HEK293 (cell line): Measurements from ENCODE around the gene PHPT1.

Experiments used
- KLF10 ChIP-seq: fragments of 450-650 bp; IDR thresholded peaks from 2 replicates; pipeline ENCODE4 v1.5.1; 2018; ENCODE audit warnings: missing biosample characterization, mild to moderate bottlenecking, missing genetic modification characterization
- MYNN ChIP-seq: fragments of 450-650 bp; formaldehyde crosslinking; IDR thresholded peaks from 2 replicates; pipeline ENCODE4 v1.5.1; 2016; ENCODE audit warnings: missing biosample characterization, missing genetic modification characterization, borderline replicate concordance
- MZF1 ChIP-seq: fragments of 450-650 bp; formaldehyde crosslinking; IDR thresholded peaks from 2 replicates; pipeline ENCODE4 v1.5.1; 2017; ENCODE audit warnings: missing biosample characterization, missing genetic modification characterization, borderline replicate concordance
- SALL2 ChIP-seq: fragments of 450-650 bp; formaldehyde crosslinking; IDR thresholded peaks from 2 replicates; pipeline ENCODE4 v1.5.0; 2017; ENCODE audit warnings: missing biosample characterization, mild to moderate bottlenecking, missing genetic modification characterization, borderline replicate concordance
- SP3 ChIP-seq: fragments of 450-650 bp; formaldehyde crosslinking; IDR thresholded peaks from 2 replicates; pipeline ENCODE4 v1.5.1; 2016; ENCODE audit warnings: missing biosample characterization, missing genetic modification characterization
- SP7 ChIP-seq: fragments of 450-650 bp; formaldehyde crosslinking; IDR thresholded peaks from 2 replicates; pipeline ENCODE4 v1.5.1; 2016; ENCODE audit warnings: missing biosample characterization, missing genetic modification characterization
- TRIM28 ChIP-seq: IDR thresholded peaks from 2 replicates; pipeline ENCODE4 v1.6.1; 2011; ENCODE audit warnings: low read length, control low read depth, borderline replicate concordance
- ZBTB48 ChIP-seq: fragments of 450-650 bp; formaldehyde crosslinking; IDR thresholded peaks from 2 replicates; pipeline ENCODE4 v1.5.1; 2016; ENCODE audit warnings: missing biosample characterization, missing genetic modification characterization
- ZEB2 ChIP-seq: fragments of 450-650 bp; formaldehyde crosslinking; IDR thresholded peaks from 2 replicates; pipeline ENCODE4 v1.5.1; 2016; ENCODE audit warnings: missing biosample characterization, missing genetic modification characterization
- ZFP69B ChIP-seq: fragments of 450-650 bp; formaldehyde crosslinking; IDR thresholded peaks from 2 replicates; pipeline ENCODE4 v1.5.1; 2016; ENCODE audit warnings: missing biosample characterization, missing genetic modification characterization
- ZIC2 ChIP-seq: fragments of 450-650 bp; formaldehyde crosslinking; IDR thresholded peaks from 2 replicates; pipeline ENCODE4 v1.5.1; 2016; ENCODE audit warnings: missing biosample characterization, missing genetic modification characterization
- ZNF140 ChIP-seq: fragments of 450-650 bp; formaldehyde crosslinking; IDR thresholded peaks from 2 replicates; pipeline ENCODE4 v1.5.1; 2016; ENCODE audit warnings: missing biosample characterization, missing genetic modification characterization
- ZNF2 ChIP-seq: fragments of 450-650 bp; formaldehyde crosslinking; IDR thresholded peaks from 2 replicates; pipeline ENCODE4 v1.5.1; 2016; ENCODE audit warnings: missing biosample characterization, missing genetic modification characterization
- ZNF266 ChIP-seq: fragments of 450-650 bp; formaldehyde crosslinking; IDR thresholded peaks from 2 replicates; pipeline ENCODE4 v1.5.1; 2016; ENCODE audit warnings: missing biosample characterization, missing genetic modification characterization, low read depth
- ZNF426 ChIP-seq: fragments of 450-650 bp; formaldehyde crosslinking; IDR thresholded peaks from 2 replicates; pipeline ENCODE4 v1.5.1; 2017; ENCODE audit warnings: missing biosample characterization, missing genetic modification characterization, mild to moderate bottlenecking, inconsistent platforms, moderate library complexity
- ZNF707 ChIP-seq: fragments of 450-650 bp; formaldehyde crosslinking; IDR thresholded peaks from 2 replicates; pipeline ENCODE4 v1.5.1; 2016; ENCODE audit warnings: missing biosample characterization, missing genetic modification characterization
- ZXDB ChIP-seq: fragments of 450-650 bp; formaldehyde crosslinking; IDR thresholded peaks from 2 replicates; pipeline ENCODE4 v1.5.1; 2016; ENCODE audit warnings: missing biosample characterization, missing genetic modification characterization
- TF ChIP-seq, protein P1 (sequence below): fragments of 450-650 bp; formaldehyde crosslinking; IDR thresholded peaks from 2 replicates; pipeline ENCODE4 v1.5.1; 2017; ENCODE audit warnings: missing biosample characterization, missing genetic modification characterization
- TF ChIP-seq, protein P2 (sequence below): fragments of 450-650 bp; formaldehyde crosslinking; IDR thresholded peaks from 2 replicates; pipeline ENCODE4 v1.5.1; 2017; ENCODE audit warnings: missing biosample characterization, mild to moderate bottlenecking, missing genetic modification characterization, moderate library complexity
- TF ChIP-seq, protein P3 (sequence below): fragments of 450-650 bp; formaldehyde crosslinking; IDR thresholded peaks from 2 replicates; pipeline ENCODE4 v1.5.1; 2017; ENCODE audit warnings: missing biosample characterization, missing genetic modification characterization
- TF ChIP-seq, protein P4 (sequence below): fragments of 450-650 bp; formaldehyde crosslinking; IDR thresholded peaks from 2 replicates; pipeline ENCODE4 v1.5.1; 2016; ENCODE audit warnings: missing biosample characterization, missing genetic modification characterization
- TF ChIP-seq, protein P5 (sequence below): fragments of 450-650 bp; formaldehyde crosslinking; conservative IDR thresholded peaks from 2 replicates; pipeline ENCODE4 v1.5.1; 2016; ENCODE audit warnings: low read depth, missing biosample characterization, missing genetic modification characterization
- TF ChIP-seq, protein P6 (sequence below): sonication (generic); formaldehyde crosslinking; IDR thresholded peaks from 2 replicates; pipeline ENCODE4 v1.8.1; 2022; ENCODE audit warnings: mild to moderate bottlenecking, moderate library complexity, missing genetic modification reagents
- TF ChIP-seq, protein P7 (sequence below): fragments of 450-650 bp; formaldehyde crosslinking; IDR thresholded peaks from 2 replicates; pipeline ENCODE4 v1.5.1; 2016; ENCODE audit warnings: missing biosample characterization, missing genetic modification characterization
- TF ChIP-seq, protein P8 (sequence below): fragments of 450-650 bp; formaldehyde crosslinking; IDR thresholded peaks from 2 replicates; pipeline ENCODE4 v1.5.1; 2016; ENCODE audit warnings: missing biosample characterization, missing genetic modification characterization

PHPT1 gene

DNA sequence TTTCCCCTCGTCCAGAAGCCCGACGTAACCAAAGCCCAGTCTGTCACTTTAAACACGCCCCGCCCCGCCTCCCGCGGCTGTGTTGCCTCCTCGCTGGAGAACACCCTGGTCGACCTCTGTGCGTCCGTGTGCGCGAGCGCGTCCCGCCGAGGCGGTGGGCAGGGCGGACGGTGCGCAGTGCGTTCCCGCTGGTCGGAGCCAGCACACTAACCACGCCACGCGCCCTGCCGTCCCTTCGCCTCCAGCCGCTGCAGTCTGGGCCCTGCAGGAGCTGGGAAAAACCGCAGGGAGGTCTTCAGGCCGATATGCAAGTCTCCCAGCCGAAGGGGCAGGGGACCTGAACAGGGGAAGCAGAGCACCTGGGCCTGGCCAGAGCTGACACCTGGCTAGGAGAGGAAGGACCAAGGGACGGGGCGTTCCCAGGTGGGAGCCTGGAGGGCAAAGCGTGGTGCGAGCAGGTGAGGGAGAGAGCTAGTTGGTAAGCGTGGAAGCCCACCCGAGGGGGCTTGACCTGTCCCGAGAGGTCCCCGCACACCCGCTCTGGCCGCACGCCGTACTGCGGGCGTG, 1.3 kb upstream of the PHPT1 start (continued):
- TF ChIP-seq, protein P1, sequence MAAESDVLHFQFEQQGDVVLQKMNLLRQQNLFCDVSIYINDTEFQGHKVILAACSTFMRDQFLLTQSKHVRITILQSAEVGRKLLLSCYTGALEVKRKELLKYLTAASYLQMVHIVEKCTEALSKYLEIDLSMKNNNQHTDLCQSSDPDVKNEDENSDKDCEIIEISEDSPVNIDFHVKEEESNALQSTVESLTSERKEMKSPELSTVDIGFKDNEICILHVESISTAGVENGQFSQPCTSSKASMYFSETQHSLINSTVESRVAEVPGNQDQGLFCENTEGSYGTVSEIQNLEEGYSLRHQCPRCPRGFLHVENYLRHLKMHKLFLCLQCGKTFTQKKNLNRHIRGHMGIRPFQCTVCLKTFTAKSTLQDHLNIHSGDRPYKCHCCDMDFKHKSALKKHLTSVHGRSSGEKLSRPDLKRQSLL (tag by site-specific recombination) = no peak
- TF ChIP-seq, protein P2, sequence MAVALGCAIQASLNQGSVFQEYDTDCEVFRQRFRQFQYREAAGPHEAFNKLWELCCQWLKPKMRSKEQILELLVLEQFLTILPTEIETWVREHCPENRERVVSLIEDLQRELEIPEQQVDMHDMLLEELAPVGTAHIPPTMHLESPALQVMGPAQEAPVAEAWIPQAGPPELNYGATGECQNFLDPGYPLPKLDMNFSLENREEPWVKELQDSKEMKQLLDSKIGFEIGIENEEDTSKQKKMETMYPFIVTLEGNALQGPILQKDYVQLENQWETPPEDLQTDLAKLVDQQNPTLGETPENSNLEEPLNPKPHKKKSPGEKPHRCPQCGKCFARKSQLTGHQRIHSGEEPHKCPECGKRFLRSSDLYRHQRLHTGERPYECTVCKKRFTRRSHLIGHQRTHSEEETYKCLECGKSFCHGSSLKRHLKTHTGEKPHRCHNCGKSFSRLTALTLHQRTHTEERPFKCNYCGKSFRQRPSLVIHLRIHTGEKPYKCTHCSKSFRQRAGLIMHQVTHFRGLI (tag by site-specific recombination) = 0 out of 2 replicates have a peak, but pooled peaks have one; percentile 40
- TF ChIP-seq ZBTB48 (peak; percentile 42; the same call in 1 of the 2 replicates), SALL2 (tag by site-specific recombination) (no peak), ZEB2 (tag by site-specific recombination) (peak; percentile 82; the same call in 1 of the 2 replicates), MZF1 (tag by site-specific recombination) (peak; percentile 85; the same call in 1 of the 2 replicates), ZNF2 (0 out of 2 replicates have a peak, but pooled peaks have one; percentile 72), ZNF426 (tag by site-specific recombination) (no peak), ZFP69B (tag by site-specific recombination) (0 out of 2 replicates have a peak, but pooled peaks have one; percentile 16), ZNF707 (tag by site-specific recombination) (no peak), ZNF140 (no peak), SP7 (0 out of 2 replicates have a peak, but pooled peaks have one; percentile 48), SP3 (tag by site-specific recombination) (peak; percentile 40; the same call in 1 of the 2 replicates), MYNN (tag by site-specific recombination) (no peak), ZXDB (tag by site-specific recombination) (peak; percentile 39; the same call in 1 of the 2 replicates), TRIM28 (no peak), KLF10 (tag by site-specific recombination) (0 out of 2 replicates have a peak, but pooled peaks have one; percentile 17), ZNF266 (no peak), ZIC2 (tag by site-specific recombination) (peak; percentile 98)
- TF ChIP-seq, protein P3, sequence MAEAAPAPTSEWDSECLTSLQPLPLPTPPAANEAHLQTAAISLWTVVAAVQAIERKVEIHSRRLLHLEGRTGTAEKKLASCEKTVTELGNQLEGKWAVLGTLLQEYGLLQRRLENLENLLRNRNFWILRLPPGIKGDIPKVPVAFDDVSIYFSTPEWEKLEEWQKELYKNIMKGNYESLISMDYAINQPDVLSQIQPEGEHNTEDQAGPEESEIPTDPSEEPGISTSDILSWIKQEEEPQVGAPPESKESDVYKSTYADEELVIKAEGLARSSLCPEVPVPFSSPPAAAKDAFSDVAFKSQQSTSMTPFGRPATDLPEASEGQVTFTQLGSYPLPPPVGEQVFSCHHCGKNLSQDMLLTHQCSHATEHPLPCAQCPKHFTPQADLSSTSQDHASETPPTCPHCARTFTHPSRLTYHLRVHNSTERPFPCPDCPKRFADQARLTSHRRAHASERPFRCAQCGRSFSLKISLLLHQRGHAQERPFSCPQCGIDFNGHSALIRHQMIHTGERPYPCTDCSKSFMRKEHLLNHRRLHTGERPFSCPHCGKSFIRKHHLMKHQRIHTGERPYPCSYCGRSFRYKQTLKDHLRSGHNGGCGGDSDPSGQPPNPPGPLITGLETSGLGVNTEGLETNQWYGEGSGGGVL (tag by site-specific recombination) = 0 out of 2 replicates have a peak, but pooled peaks have one; percentile 7
- TF ChIP-seq, protein P4, sequence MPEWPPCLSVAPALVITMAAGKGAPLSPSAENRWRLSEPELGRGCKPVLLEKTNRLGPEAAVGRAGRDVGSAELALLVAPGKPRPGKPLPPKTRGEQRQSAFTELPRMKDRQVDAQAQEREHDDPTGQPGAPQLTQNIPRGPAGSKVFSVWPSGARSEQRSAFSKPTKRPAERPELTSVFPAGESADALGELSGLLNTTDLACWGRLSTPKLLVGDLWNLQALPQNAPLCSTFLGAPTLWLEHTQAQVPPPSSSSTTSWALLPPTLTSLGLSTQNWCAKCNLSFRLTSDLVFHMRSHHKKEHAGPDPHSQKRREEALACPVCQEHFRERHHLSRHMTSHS (tag by site-specific recombination) = no peak
- TF ChIP-seq, protein P5, sequence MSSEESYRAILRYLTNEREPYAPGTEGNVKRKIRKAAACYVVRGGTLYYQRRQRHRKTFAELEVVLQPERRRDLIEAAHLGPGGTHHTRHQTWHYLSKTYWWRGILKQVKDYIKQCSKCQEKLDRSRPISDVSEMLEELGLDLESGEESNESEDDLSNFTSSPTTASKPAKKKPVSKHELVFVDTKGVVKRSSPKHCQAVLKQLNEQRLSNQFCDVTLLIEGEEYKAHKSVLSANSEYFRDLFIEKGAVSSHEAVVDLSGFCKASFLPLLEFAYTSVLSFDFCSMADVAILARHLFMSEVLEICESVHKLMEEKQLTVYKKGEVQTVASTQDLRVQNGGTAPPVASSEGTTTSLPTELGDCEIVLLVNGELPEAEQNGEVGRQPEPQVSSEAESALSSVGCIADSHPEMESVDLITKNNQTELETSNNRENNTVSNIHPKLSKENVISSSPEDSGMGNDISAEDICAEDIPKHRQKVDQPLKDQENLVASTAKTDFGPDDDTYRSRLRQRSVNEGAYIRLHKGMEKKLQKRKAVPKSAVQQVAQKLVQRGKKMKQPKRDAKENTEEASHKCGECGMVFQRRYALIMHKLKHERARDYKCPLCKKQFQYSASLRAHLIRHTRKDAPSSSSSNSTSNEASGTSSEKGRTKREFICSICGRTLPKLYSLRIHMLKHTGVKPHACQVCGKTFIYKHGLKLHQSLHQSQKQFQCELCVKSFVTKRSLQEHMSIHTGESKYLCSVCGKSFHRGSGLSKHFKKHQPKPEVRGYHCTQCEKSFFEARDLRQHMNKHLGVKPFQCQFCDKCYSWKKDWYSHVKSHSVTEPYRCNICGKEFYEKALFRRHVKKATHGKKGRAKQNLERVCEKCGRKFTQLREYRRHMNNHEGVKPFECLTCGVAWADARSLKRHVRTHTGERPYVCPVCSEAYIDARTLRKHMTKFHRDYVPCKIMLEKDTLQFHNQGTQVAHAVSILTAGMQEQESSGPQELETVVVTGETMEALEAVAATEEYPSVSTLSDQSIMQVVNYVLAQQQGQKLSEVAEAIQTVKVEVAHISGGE (tag by site-specific recombination) = 0 out of 2 replicates have a peak, but pooled peaks have one; percentile 19
- TF ChIP-seq, protein P6, sequence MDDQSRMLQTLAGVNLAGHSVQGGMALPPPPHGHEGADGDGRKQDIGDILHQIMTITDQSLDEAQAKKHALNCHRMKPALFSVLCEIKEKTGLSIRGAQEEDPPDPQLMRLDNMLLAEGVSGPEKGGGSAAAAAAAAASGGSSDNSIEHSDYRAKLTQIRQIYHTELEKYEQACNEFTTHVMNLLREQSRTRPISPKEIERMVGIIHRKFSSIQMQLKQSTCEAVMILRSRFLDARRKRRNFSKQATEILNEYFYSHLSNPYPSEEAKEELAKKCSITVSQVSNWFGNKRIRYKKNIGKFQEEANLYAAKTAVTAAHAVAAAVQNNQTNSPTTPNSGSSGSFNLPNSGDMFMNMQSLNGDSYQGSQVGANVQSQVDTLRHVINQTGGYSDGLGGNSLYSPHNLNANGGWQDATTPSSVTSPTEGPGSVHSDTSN (CRISPR knock-in tag) = 0 out of 2 replicates have a peak, but pooled peaks have one; percentile 15
- TF ChIP-seq, protein P7, sequence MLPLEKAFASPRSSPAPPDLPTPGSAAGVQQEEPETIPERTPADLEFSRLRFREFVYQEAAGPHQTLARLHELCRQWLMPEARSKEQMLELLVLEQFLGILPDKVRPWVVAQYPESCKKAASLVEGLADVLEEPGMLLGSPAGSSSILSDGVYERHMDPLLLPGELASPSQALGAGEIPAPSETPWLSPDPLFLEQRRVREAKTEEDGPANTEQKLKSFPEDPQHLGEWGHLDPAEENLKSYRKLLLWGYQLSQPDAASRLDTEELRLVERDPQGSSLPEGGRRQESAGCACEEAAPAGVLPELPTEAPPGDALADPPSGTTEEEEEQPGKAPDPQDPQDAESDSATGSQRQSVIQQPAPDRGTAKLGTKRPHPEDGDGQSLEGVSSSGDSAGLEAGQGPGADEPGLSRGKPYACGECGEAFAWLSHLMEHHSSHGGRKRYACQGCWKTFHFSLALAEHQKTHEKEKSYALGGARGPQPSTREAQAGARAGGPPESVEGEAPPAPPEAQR (tag by site-specific recombination) = no peak
- TF ChIP-seq, protein P8, sequence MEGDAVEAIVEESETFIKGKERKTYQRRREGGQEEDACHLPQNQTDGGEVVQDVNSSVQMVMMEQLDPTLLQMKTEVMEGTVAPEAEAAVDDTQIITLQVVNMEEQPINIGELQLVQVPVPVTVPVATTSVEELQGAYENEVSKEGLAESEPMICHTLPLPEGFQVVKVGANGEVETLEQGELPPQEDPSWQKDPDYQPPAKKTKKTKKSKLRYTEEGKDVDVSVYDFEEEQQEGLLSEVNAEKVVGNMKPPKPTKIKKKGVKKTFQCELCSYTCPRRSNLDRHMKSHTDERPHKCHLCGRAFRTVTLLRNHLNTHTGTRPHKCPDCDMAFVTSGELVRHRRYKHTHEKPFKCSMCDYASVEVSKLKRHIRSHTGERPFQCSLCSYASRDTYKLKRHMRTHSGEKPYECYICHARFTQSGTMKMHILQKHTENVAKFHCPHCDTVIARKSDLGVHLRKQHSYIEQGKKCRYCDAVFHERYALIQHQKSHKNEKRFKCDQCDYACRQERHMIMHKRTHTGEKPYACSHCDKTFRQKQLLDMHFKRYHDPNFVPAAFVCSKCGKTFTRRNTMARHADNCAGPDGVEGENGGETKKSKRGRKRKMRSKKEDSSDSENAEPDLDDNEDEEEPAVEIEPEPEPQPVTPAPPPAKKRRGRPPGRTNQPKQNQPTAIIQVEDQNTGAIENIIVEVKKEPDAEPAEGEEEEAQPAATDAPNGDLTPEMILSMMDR (tag by site-specific recombination) = peak; percentile 17; the same call in 1 of the 2 replicates
